Measurements from ENCODE around the gene DNAH14.
A peak's percentile ranks its signal among the peaks of the same experiment; 100 is the strongest.

Gene DNAH14

GRCh38 chr1:225388372-225388771 lies 458.9 kb downstream of the DNAH14 start:
- H3K4me3 ChIP-seq (ENCODE audit: control insufficient read depth in 1 of 7, extremely low read depth in 1 of 7, insufficient read depth in 4 of 7, low read depth in 2 of 7, low read length in 6 of 7) = no peak overlapping the region
- 94% methylated on average over 4 of the region's 4 CpGs for WGBS (ENCODE audit: insufficient coverage)
- H3K4me1 ChIP-seq (ENCODE audit: control extremely low read depth in 1 of 4, control insufficient read depth in 4 of 4, insufficient read depth in 4 of 4, low read length in 3 of 4) = no peaks in the 10 kb centered on the region
- ChIA-PET CTCF (no interaction called here), POLR2A (no interaction called here)
- peak in 1 of 3 donors; percentile 6 for DNase-seq
- H3K27me3 ChIP-seq (replicated peaks in 2 of 5; ENCODE audit: control insufficient read depth in 4 of 5, insufficient read depth in 5 of 5, low read length in 4 of 5) = peaks cover 0 to 2% (median 0%) of the 10 kb centered on the region in 5 experiments
- H3K9me3 ChIP-seq (ENCODE audit: control extremely low read depth in 1 of 5, control insufficient read depth in 4 of 5, insufficient read depth in 2 of 5, low read depth in 1 of 5, low read length in 4 of 5) = no peaks in the 10 kb centered on the region
- no peak overlapping the region for H3K27ac ChIP-seq (ENCODE audit: insufficient read depth in 1 of 2, low read depth in 1 of 2, low read length in 2 of 2, poor library complexity in 1 of 2, severe bottlenecking in 2 of 2)
- no peaks in the 10 kb centered on the region for H3K36me3 ChIP-seq (ENCODE audit: control insufficient read depth in 4 of 4, insufficient read depth in 4 of 4, low read length in 3 of 4)

GRCh38 chr1:225389843-225390242 lies 460.4 kb downstream of the DNAH14 start:
- no peaks in the 10 kb centered on the region for H3K9me3 ChIP-seq (ENCODE audit: control extremely low read depth in 1 of 5, control insufficient read depth in 4 of 5, insufficient read depth in 2 of 5, low read depth in 1 of 5, low read length in 4 of 5)
- H3K4me3 ChIP-seq (ENCODE audit: control insufficient read depth in 1 of 7, extremely low read depth in 1 of 7, insufficient read depth in 4 of 7, low read depth in 2 of 7, low read length in 6 of 7) = no peak overlapping the region
- no peak for DNase-seq
- H3K27ac ChIP-seq (ENCODE audit: insufficient read depth in 1 of 2, low read depth in 1 of 2, low read length in 2 of 2, poor library complexity in 1 of 2, severe bottlenecking in 2 of 2) = no peak overlapping the region
- WGBS (ENCODE audit: insufficient coverage) = 93% methylated on average over 4 of the region's 4 CpGs
- POLR2A ChIA-PET = no interaction called here
- no peaks in the 10 kb centered on the region for H3K4me1 ChIP-seq (ENCODE audit: control extremely low read depth in 1 of 4, control insufficient read depth in 4 of 4, insufficient read depth in 4 of 4, low read length in 3 of 4)
- H3K36me3 ChIP-seq (ENCODE audit: control insufficient read depth in 4 of 4, insufficient read depth in 4 of 4, low read length in 3 of 4) = no peaks in the 10 kb centered on the region
- H3K27me3 ChIP-seq (replicated peaks in 2 of 5; ENCODE audit: control insufficient read depth in 4 of 5, insufficient read depth in 5 of 5, low read length in 4 of 5) = no peaks in the 10 kb centered on the region
- CTCF ChIA-PET = no interaction called here

GRCh38 chr1:225396357-225396756 lies 466.9 kb downstream of the DNAH14 start:
- POLR2A ChIA-PET = interaction anchor here (0.6 kb wide), 1 partner anchor 395 kb away, joined by 3 read pairs; no protein-coding TSS in a partner anchor
- Histone ChIP-seq H3K9me3 (ENCODE audit: control extremely low read depth in 1 of 5, control insufficient read depth in 4 of 5, insufficient read depth in 2 of 5, low read depth in 1 of 5, low read length in 4 of 5) (no peaks in the 10 kb centered on the region), H3K36me3 (ENCODE audit: control insufficient read depth in 4 of 4, insufficient read depth in 4 of 4, low read length in 3 of 4) (peaks cover 5 to 31% (median 18%) of the 10 kb centered on the region in 4 experiments), H3K27me3 (replicated peaks in 2 of 5; ENCODE audit: control insufficient read depth in 4 of 5, insufficient read depth in 5 of 5, low read length in 4 of 5) (no peaks in the 10 kb centered on the region), H3K27ac (ENCODE audit: insufficient read depth in 1 of 2, low read depth in 1 of 2, low read length in 2 of 2, poor library complexity in 1 of 2, severe bottlenecking in 2 of 2) (no peak overlapping the region), H3K4me1 (ENCODE audit: control extremely low read depth in 1 of 4, control insufficient read depth in 4 of 4, insufficient read depth in 4 of 4, low read length in 3 of 4) (no peaks in the 10 kb centered on the region), H3K4me3 (ENCODE audit: control insufficient read depth in 1 of 7, extremely low read depth in 1 of 7, insufficient read depth in 4 of 7, low read depth in 2 of 7, low read length in 6 of 7) (no peak overlapping the region)
- 100% methylated on average over 1 of the region's 2 CpGs for WGBS (ENCODE audit: insufficient coverage)
- DNase-seq = no peak
- CTCF ChIA-PET = interaction anchor here (1.2 kb wide), 1 partner anchor 9 kb away, joined by 3 read pairs; no protein-coding TSS in a partner anchor

GRCh38 chr1:225400968-225401367 lies 471.5 kb downstream of the DNAH14 start:
- Histone ChIP-seq H3K27me3 (replicated peaks in 2 of 5; ENCODE audit: control insufficient read depth in 4 of 5, insufficient read depth in 5 of 5, low read length in 4 of 5) (no peaks in the 10 kb centered on the region), H3K27ac (ENCODE audit: insufficient read depth in 1 of 2, low read depth in 1 of 2, low read length in 2 of 2, poor library complexity in 1 of 2, severe bottlenecking in 2 of 2) (no peak overlapping the region), H3K9me3 (ENCODE audit: control extremely low read depth in 1 of 5, control insufficient read depth in 4 of 5, insufficient read depth in 2 of 5, low read depth in 1 of 5, low read length in 4 of 5) (no peaks in the 10 kb centered on the region), H3K4me3 (ENCODE audit: control insufficient read depth in 1 of 7, extremely low read depth in 1 of 7, insufficient read depth in 4 of 7, low read depth in 2 of 7, low read length in 6 of 7) (no peak overlapping the region), H3K4me1 (ENCODE audit: control extremely low read depth in 1 of 4, control insufficient read depth in 4 of 4, insufficient read depth in 4 of 4, low read length in 3 of 4) (no peaks in the 10 kb centered on the region), H3K36me3 (ENCODE audit: control insufficient read depth in 4 of 4, insufficient read depth in 4 of 4, low read length in 3 of 4) (peaks cover 14 to 64% (median 39%) of the 10 kb centered on the region in 4 experiments)
- DNase-seq = no peak
- ChIA-PET CTCF (no interaction called here), POLR2A (no interaction called here)
- WGBS (ENCODE audit: insufficient coverage) = 98% methylated on average over 5 of the region's 5 CpGs

- Histone ChIP-seq H3K36me3 (ENCODE audit: control insufficient read depth in 4 of 4, insufficient read depth in 4 of 4, low read length in 3 of 4) (peaks cover 26 to 82% (median 54%) of the 10 kb centered on the region in 4 experiments), H3K4me3 (ENCODE audit: control insufficient read depth in 1 of 7, extremely low read depth in 1 of 7, insufficient read depth in 4 of 7, low read depth in 2 of 7, low read length in 6 of 7) (no peak overlapping the region), H3K27me3 (replicated peaks in 2 of 5; ENCODE audit: control insufficient read depth in 4 of 5, insufficient read depth in 5 of 5, low read length in 4 of 5) (no peaks in the 10 kb centered on the region), H3K27ac (ENCODE audit: insufficient read depth in 1 of 2, low read depth in 1 of 2, low read length in 2 of 2, poor library complexity in 1 of 2, severe bottlenecking in 2 of 2) (no peak overlapping the region), H3K4me1 (ENCODE audit: control extremely low read depth in 1 of 4, control insufficient read depth in 4 of 4, insufficient read depth in 4 of 4, low read length in 3 of 4) (no peaks in the 10 kb centered on the region), H3K9me3 (ENCODE audit: control extremely low read depth in 1 of 5, control insufficient read depth in 4 of 5, insufficient read depth in 2 of 5, low read depth in 1 of 5, low read length in 4 of 5) (no peaks in the 10 kb centered on the region)
- WGBS (ENCODE audit: insufficient coverage) = 84% methylated on average over 5 of the region's 8 CpGs
- POLR2A ChIA-PET = no interaction called here
- DNase-seq = no peak
- CTCF ChIA-PET = interaction anchor here (0.8 to 1.2 kb wide), 2 partner anchors 10 to 67 kb away, joined by 3 read pairs; no protein-coding TSS in a partner anchor
Measured at GRCh38 chr1:225406976-225407725, 477.7 kb downstream of the DNAH14 start.

- ChIA-PET POLR2A (no interaction called here), CTCF (interaction anchor here (0.8 to 1.4 kb wide), 3 partner anchors 9 to 67 kb away, joined by 3 to 4 read pairs (median 3); no protein-coding TSS in a partner anchor)
- 100% methylated on average over 1 of the region's 2 CpGs for WGBS (ENCODE audit: insufficient coverage)
- Histone ChIP-seq H3K27me3 (replicated peaks in 2 of 5; ENCODE audit: control insufficient read depth in 4 of 5, insufficient read depth in 5 of 5, low read length in 4 of 5) (no peaks in the 10 kb centered on the region), H3K36me3 (ENCODE audit: control insufficient read depth in 4 of 4, insufficient read depth in 4 of 4, low read length in 3 of 4) (peaks cover 27 to 87% (median 58%) of the 10 kb centered on the region in 4 experiments), H3K4me1 (ENCODE audit: control extremely low read depth in 1 of 4, control insufficient read depth in 4 of 4, insufficient read depth in 4 of 4, low read length in 3 of 4) (no peaks in the 10 kb centered on the region), H3K4me3 (ENCODE audit: control insufficient read depth in 1 of 7, extremely low read depth in 1 of 7, insufficient read depth in 4 of 7, low read depth in 2 of 7, low read length in 6 of 7) (no peak overlapping the region), H3K9me3 (ENCODE audit: control extremely low read depth in 1 of 5, control insufficient read depth in 4 of 5, insufficient read depth in 2 of 5, low read depth in 1 of 5, low read length in 4 of 5) (no peaks in the 10 kb centered on the region), H3K27ac (ENCODE audit: insufficient read depth in 1 of 2, low read depth in 1 of 2, low read length in 2 of 2, poor library complexity in 1 of 2, severe bottlenecking in 2 of 2) (no peak overlapping the region)
- no peak for DNase-seq
Measured at GRCh38 chr1:225407755-225408154, 478.3 kb downstream of the DNAH14 start.

- DNase-seq = no peak
- peaks cover 24 to 87% (median 59%) of the 10 kb centered on the region in 4 experiments for H3K36me3 ChIP-seq (ENCODE audit: control insufficient read depth in 4 of 4, insufficient read depth in 4 of 4, low read length in 3 of 4)
- CTCF ChIA-PET = interaction anchor here (0.8 to 1.4 kb wide), 4 partner anchors 9 to 40 kb away, joined by 3 to 4 read pairs (median 3); no protein-coding TSS in a partner anchor
- H3K9me3 ChIP-seq (ENCODE audit: control extremely low read depth in 1 of 5, control insufficient read depth in 4 of 5, insufficient read depth in 2 of 5, low read depth in 1 of 5, low read length in 4 of 5) = no peaks in the 10 kb centered on the region
- no peak overlapping the region for H3K27ac ChIP-seq (ENCODE audit: insufficient read depth in 1 of 2, low read depth in 1 of 2, low read length in 2 of 2, poor library complexity in 1 of 2, severe bottlenecking in 2 of 2)
- no peak overlapping the region for H3K4me3 ChIP-seq (ENCODE audit: control insufficient read depth in 1 of 7, extremely low read depth in 1 of 7, insufficient read depth in 4 of 7, low read depth in 2 of 7, low read length in 6 of 7)
- POLR2A ChIA-PET = interaction anchor here (0.8 kb wide), 1 partner anchor 11 kb away, joined by 8 read pairs; no protein-coding TSS in a partner anchor
- H3K27me3 ChIP-seq (replicated peaks in 2 of 5; ENCODE audit: control insufficient read depth in 4 of 5, insufficient read depth in 5 of 5, low read length in 4 of 5) = no peaks in the 10 kb centered on the region
- no peaks in the 10 kb centered on the region for H3K4me1 ChIP-seq (ENCODE audit: control extremely low read depth in 1 of 4, control insufficient read depth in 4 of 4, insufficient read depth in 4 of 4, low read length in 3 of 4)
- 100% methylated on average over 4 of the region's 4 CpGs for WGBS (ENCODE audit: insufficient coverage)
Measured at GRCh38 chr1:225408249-225408648, 478.8 kb downstream of the DNAH14 start.

Data from common myeloid progenitor, CD34-positive (primary cell).